H1 (cell line): ENCODE results near the gene HSDL2. TPM values are rescaled to one million over a fixed set of nuclear protein-coding genes. Genes with fewer than 3 reads are reported as not detected.
"Not testable (repeated sequence)": the region's sequence is repeated elsewhere in the genome, so short reads cannot be mapped to it uniquely, and the experiment has no call there.

Experiments
- CTCF ChIA-PET: fragments of 300-600 bp; sonication (Branson Sonifier 250); formaldehyde crosslinking; loops from one replicate; lab custom pipeline; 2021; ENCODE audit not compliant: partially characterized antibody; lab: Charles Lee
- POLR2A ChIA-PET: fragments of 300-600 bp; sonication (Branson Sonifier 250); formaldehyde crosslinking; loops from one replicate; lab custom pipeline; 2021; ENCODE audit warnings: inconsistent platforms; ENCODE audit not compliant: partially characterized antibody; lab: Charles Lee
- DNase-seq, 2 experiments: peaks; one replicate each; pipeline versions ENCODE4 v3.0.0 to v3.0.0-alpha.2; 2010 to 2022; ENCODE audit warnings: low spot score in 2 of 2, low read depth in 1 of 2, mixed read lengths in 1 of 2
- FAIRE-seq: peaks from 2 replicates; lab custom pipeline; 2011; peaks lifted over from hg19 to GRCh38; lab: Jason Lieb, UNC
- H2AFZ ChIP-seq: 2 replicates; pipeline ENCODE4 v1.8.1; 2012; ENCODE audit warnings: low read length, inconsistent platforms
- H2AK5ac ChIP-seq: 2 replicates; pipeline ENCODE4 v1.6.1; 2013; ENCODE audit warnings: low read depth, low read length
- H2BK120ac ChIP-seq: replicated peaks from 2 replicates; pipeline ENCODE3; 2013; ENCODE audit warnings: low read depth, low read length, inconsistent platforms
- H2BK12ac ChIP-seq: 2 replicates; pipeline ENCODE4 v1.6.1; 2013; ENCODE audit warnings: low read depth, low read length
- H2BK15ac ChIP-seq: 2 replicates; pipeline ENCODE4 v1.6.1; 2013; ENCODE audit warnings: low read length
- H2BK20ac ChIP-seq: 2 replicates; pipeline ENCODE4 v1.6.1; 2013; ENCODE audit warnings: low read length
- H2BK5ac ChIP-seq: 2 replicates; pipeline ENCODE4 v1.6.1; 2013; ENCODE audit warnings: low read depth, low read length
- H3K14ac ChIP-seq: 2 replicates; pipeline ENCODE4 v1.6.1; 2013; ENCODE audit warnings: inconsistent platforms; ENCODE audit not compliant: insufficient read length
- H3K18ac ChIP-seq: 2 replicates; pipeline ENCODE4 v1.6.1; 2013; ENCODE audit warnings: low read length; ENCODE audit errors: extremely low read depth
- H3K23ac ChIP-seq: 2 replicates; pipeline ENCODE4 v1.6.1; 2013; ENCODE audit warnings: inconsistent platforms; ENCODE audit not compliant: insufficient read length
- H3K23me2 ChIP-seq: 2 replicates; pipeline ENCODE4 v1.6.1; 2013; ENCODE audit warnings: low read depth, low read length
- H3K27ac ChIP-seq: 2 replicates; pipeline ENCODE4 v1.6.1; 2011; ENCODE audit warnings: low read depth, low read length, inconsistent platforms
- H3K27me3 ChIP-seq, 4 experiments: replicated peaks in 1 of 4; 1 replicate in 1 of 4; 2 replicates in 3 of 4; pipeline versions ENCODE4 v1.6.1 to v1.8.1; 2011 to 2013; ENCODE audit warnings: low read length in 3 of 4, mild to moderate bottlenecking in 3 of 4, inconsistent platforms in 2 of 4, mixed read lengths in 2 of 4, moderate library complexity in 1 of 4; ENCODE audit not compliant: control insufficient read depth in 3 of 4, insufficient read depth in 3 of 4; ENCODE audit errors: extremely low read depth in 1 of 4
- H3K36me3 ChIP-seq, 4 experiments: 2 replicates each; pipeline versions ENCODE4 v1.6.1 to v1.8.1; 2011 to 2013; ENCODE audit warnings: mild to moderate bottlenecking in 4 of 4, low read length in 3 of 4, moderate library complexity in 2 of 4, control low read depth in 1 of 4, inconsistent platforms in 1 of 4; ENCODE audit not compliant: insufficient read depth in 4 of 4, control insufficient read depth in 2 of 4
- H3K4ac ChIP-seq: replicated peaks from 2 replicates; pipeline ENCODE3; 2013; ENCODE audit warnings: low read length, low read depth, mixed read lengths, inconsistent platforms; ENCODE audit not compliant: insufficient read length
- H3K4me1 ChIP-seq, 4 experiments: replicated peaks in 1 of 4; 1 replicate in 1 of 4; 2 replicates in 3 of 4; pipeline versions ENCODE4 v1.6.1 to v1.8.1; 2011 to 2013; ENCODE audit warnings: low read length in 3 of 4, inconsistent platforms in 2 of 4, mixed read lengths in 1 of 4; ENCODE audit not compliant: insufficient read depth in 4 of 4, control insufficient read depth in 3 of 4
- H3K4me2 ChIP-seq, 2 experiments: 2 replicates each; pipeline versions ENCODE4 v1.6.1 to v1.8.1; 2011 to 2013; ENCODE audit warnings: low read depth in 2 of 2, low read length in 2 of 2, control low read depth in 1 of 2, inconsistent platforms in 1 of 2, mild to moderate bottlenecking in 1 of 2; ENCODE audit not compliant: insufficient read depth in 1 of 2
- H3K4me3 ChIP-seq, 4 experiments: fragments of 200-600, 300-600 bp in 1 of 4; sonication (generic), shearing (Covaris generic), sonication (Bioruptor Twin) in 1 of 4; 2 replicates each; pipeline versions ENCODE4 v1.5.1 to v1.8.1; 2011 to 2016; ENCODE audit warnings: low read length in 4 of 4, low read depth in 3 of 4, control low read depth in 2 of 4, inconsistent platforms in 2 of 4, mild to moderate bottlenecking in 2 of 4, mixed read lengths in 1 of 4, moderate library complexity in 1 of 4; ENCODE audit not compliant: insufficient read depth in 2 of 4; ENCODE audit errors: extremely low read depth in 1 of 4
- H3K56ac ChIP-seq: replicated peaks from 2 replicates; pipeline ENCODE3; 2013; ENCODE audit warnings: low read depth, mild to moderate bottlenecking, mixed read lengths, low read length, inconsistent platforms; ENCODE audit not compliant: insufficient read length
- H3K79me1 ChIP-seq: 2 replicates; pipeline ENCODE4 v1.6.1; 2013; ENCODE audit warnings: low read depth, low read length, control low read depth
- H3K79me2 ChIP-seq, 2 experiments: 2 replicates each; pipeline versions ENCODE4 v1.6.1 to v1.8.1; 2012 to 2013; ENCODE audit warnings: low read length in 2 of 2, mild to moderate bottlenecking in 2 of 2, inconsistent platforms in 1 of 2; ENCODE audit not compliant: insufficient read depth in 2 of 2, control insufficient read depth in 1 of 2
- H3K9ac ChIP-seq, 4 experiments: replicated peaks in 1 of 4; 1 replicate in 1 of 4; 2 replicates in 3 of 4; pipeline versions ENCODE4 v1.6.1 to v1.8.1; 2011 to 2013; ENCODE audit warnings: low read depth in 3 of 4, low read length in 3 of 4, control low read depth in 2 of 4, mild to moderate bottlenecking in 2 of 4, moderate library complexity in 2 of 4, inconsistent platforms in 1 of 4; ENCODE audit errors: extremely low read depth in 1 of 4
- H3K9me3 ChIP-seq, 2 experiments: 2 replicates each; pipeline versions ENCODE4 v1.6.1 to v1.8.1; 2012 to 2013; ENCODE audit warnings: mild to moderate bottlenecking in 2 of 2, moderate library complexity in 2 of 2, control low read depth in 1 of 2, inconsistent platforms in 1 of 2, low read depth in 1 of 2, low read length in 1 of 2, mixed read lengths in 1 of 2; ENCODE audit not compliant: insufficient read depth in 2 of 2
- H4K20me1 ChIP-seq, 2 experiments: replicated peaks in 1 of 2; 2 replicates each; pipeline versions ENCODE3 to v1.8.1; 2011 to 2013; ENCODE audit warnings: inconsistent platforms in 2 of 2, low read length in 2 of 2, mild to moderate bottlenecking in 1 of 2; ENCODE audit not compliant: insufficient read depth in 2 of 2, control insufficient read depth in 1 of 2
- H4K5ac ChIP-seq: 2 replicates; pipeline ENCODE4 v1.6.1; 2013; ENCODE audit warnings: low read length, low read depth, mixed read lengths, inconsistent platforms; ENCODE audit not compliant: insufficient read length
- H4K8ac ChIP-seq: 2 replicates; pipeline ENCODE4 v1.8.0; 2013; ENCODE audit warnings: mild to moderate bottlenecking, moderate library complexity, low read length, inconsistent platforms; ENCODE audit not compliant: insufficient read depth; ENCODE audit errors: extremely low read depth
- H4K91ac ChIP-seq: replicated peaks from 2 replicates; pipeline ENCODE3; 2013; ENCODE audit warnings: low read length, mixed read lengths, inconsistent platforms; ENCODE audit not compliant: insufficient read length
- BACH1 ChIP-seq: IDR thresholded peaks from 2 replicates; pipeline ENCODE4 v1.6.1; 2012; ENCODE audit warnings: low read length, improper control_type of control experiment
- CHD2 ChIP-seq: IDR thresholded peaks from 2 replicates; pipeline ENCODE4 v1.6.1; 2012; ENCODE audit warnings: low read length, improper control_type of control experiment
- JUN ChIP-seq: IDR thresholded peaks from 2 replicates; pipeline ENCODE4 v1.6.1; 2011; ENCODE audit warnings: low read depth, mild to moderate bottlenecking, improper control_type of control experiment, low read length
- RXRA ChIP-seq: IDR thresholded peaks from 2 replicates; pipeline ENCODE4 v1.6.1; 2011; ENCODE audit warnings: low read depth, mild to moderate bottlenecking, low read length, moderate library complexity; ENCODE audit not compliant: insufficient read depth
- SP4 ChIP-seq: IDR thresholded peaks from 2 replicates; pipeline ENCODE4 v1.6.1; 2012; ENCODE audit warnings: low read length, inconsistent platforms
- TAF7 ChIP-seq: optimal IDR thresholded peaks from 2 replicates; pipeline ENCODE3; 2011; ENCODE audit warnings: low read depth, mild to moderate bottlenecking, inconsistent platforms, low read length, moderate library complexity, borderline replicate concordance
- WGBS, 2 experiments: shearing (Covaris generic) in 1 of 2; methylation state at CpG; one replicate each; pipeline versions ENCODE4 v1.1.6 to v1.1.7; 2013 to 2015; ENCODE audit warnings: low lambda C conversion rate in 2 of 2, mixed read lengths in 2 of 2, inconsistent platforms in 1 of 2, low coverage in 1 of 2, missing lambda C conversion rate in 1 of 2; ENCODE audit not compliant: insufficient replicate concordance in 2 of 2, insufficient coverage in 1 of 2, insufficient read length in 1 of 2; ENCODE audit errors: extremely low coverage in 1 of 2, missing lambda C conversion rate in 1 of 2; 5-methylcytosine and 5-hydroxymethylcytosine counted together
- polyA plus RNA-seq, 7 experiments: library from polyadenylated mRNA; depleted of rRNA in 3 of 7; stranded (reverse) in 5 of 7; unstranded in 2 of 7; fragments of >200 nt in 5 of 7; fragments of 200-250 nt in 2 of 7; gene quantifications; 1 replicate in 5 of 7; 2 replicates in 1 of 7; 4 replicates in 1 of 7; pipeline versions ENCODE4 v1.2.1 to v1.2.3, GENCODE V29; 2011 to 2013; ENCODE audit warnings: missing spikeins in 2 of 7, mixed read lengths in 2 of 7
- total RNA-seq: library from RNA; stranded (reverse); fragmentation: NEBNext Ultra II Directional; extraction: Animal tissue kit (Norgen Biotek cat#: 25700); gene quantifications from 2 replicates; pipeline ENCODE4 v1.2.1, GENCODE V29; 2021
- TF ChIP-seq, protein P1 (sequence below): IDR thresholded peaks from 2 replicates; pipeline ENCODE4 v1.6.1; 2012; ENCODE audit warnings: low read length, inconsistent platforms

The HSDL2 gene
- total and polyA plus RNA-seq, 2 of the 8 experiments (the other 6 are each of a cell fraction or from before 2014, with no cell fraction given) = 6.6 to 15.4 TPM

DNA sequence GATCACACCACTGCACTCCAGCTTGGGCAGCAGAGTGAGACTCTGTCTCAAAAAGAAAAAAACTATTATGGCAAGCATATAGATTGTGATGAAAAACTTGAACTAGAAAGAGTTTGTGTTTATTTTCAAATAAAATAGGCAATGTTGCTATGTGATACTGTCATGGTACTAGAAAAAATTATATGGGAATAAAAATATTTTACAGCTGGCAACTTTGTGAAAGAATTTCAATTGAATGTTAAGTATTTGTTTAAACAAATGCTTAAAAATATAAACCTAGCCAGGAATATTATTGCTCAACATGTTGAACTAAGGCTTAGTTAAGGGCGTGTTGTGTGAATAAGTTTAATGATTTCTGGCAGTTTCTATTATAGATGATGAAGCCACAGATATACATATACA is 31.7 kb downstream of the HSDL2 start (continued):
- TF ChIP-seq JUN = no peak
- TF ChIP-seq SP4 = no peak
- TF ChIP-seq RXRA = no peak
- TF ChIP-seq CHD2 = no peak
- TF ChIP-seq TAF7 = no peak
- TF ChIP-seq, protein P1, sequence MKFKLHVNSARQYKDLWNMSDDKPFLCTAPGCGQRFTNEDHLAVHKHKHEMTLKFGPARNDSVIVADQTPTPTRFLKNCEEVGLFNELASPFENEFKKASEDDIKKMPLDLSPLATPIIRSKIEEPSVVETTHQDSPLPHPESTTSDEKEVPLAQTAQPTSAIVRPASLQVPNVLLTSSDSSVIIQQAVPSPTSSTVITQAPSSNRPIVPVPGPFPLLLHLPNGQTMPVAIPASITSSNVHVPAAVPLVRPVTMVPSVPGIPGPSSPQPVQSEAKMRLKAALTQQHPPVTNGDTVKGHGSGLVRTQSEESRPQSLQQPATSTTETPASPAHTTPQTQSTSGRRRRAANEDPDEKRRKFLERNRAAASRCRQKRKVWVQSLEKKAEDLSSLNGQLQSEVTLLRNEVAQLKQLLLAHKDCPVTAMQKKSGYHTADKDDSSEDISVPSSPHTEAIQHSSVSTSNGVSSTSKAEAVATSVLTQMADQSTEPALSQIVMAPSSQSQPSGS = no peak
- no peak for TF ChIP-seq BACH1

DNA sequence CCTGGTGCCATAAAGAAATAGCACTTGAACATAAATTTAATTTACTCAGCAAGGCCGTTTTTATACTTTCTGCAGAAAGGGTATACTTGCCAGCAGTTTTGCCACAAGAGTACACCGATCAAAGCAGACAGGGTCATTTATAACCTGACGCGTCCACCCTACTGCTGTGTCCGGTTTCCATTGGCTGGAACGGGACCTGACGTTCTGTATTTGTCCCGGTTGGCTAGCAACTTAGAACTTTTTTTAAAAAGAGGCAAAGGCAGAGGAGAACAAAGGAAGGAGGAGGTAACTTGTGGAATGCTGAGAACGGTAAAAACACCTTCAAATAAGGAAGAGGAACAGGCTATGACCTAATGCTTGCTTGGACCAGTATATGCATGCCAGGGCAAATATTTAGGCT is 33.8 kb downstream of the HSDL2 start:
- H3K79me2 ChIP-seq, DNase-seq, H3K56ac ChIP-seq, H3K4me1 ChIP-seq, FAIRE-seq, H4K8ac ChIP-seq, H2AFZ ChIP-seq, H3K4ac ChIP-seq, H3K9ac ChIP-seq, H2BK120ac ChIP-seq, H3K4me2 ChIP-seq, H3K36me3 ChIP-seq, H3K14ac ChIP-seq, H3K27me3 ChIP-seq, H3K23me2 ChIP-seq, H2BK15ac ChIP-seq, H3K27ac ChIP-seq, H3K79me1 ChIP-seq, H4K20me1 ChIP-seq, H2BK12ac ChIP-seq, H3K4me3 ChIP-seq, H3K18ac ChIP-seq, POLR2A ChIA-PET, H3K23ac ChIP-seq, H4K5ac ChIP-seq, H2BK20ac ChIP-seq, H2BK5ac ChIP-seq, H4K91ac ChIP-seq, H2AK5ac ChIP-seq, H3K9me3 ChIP-seq: not testable (repeated sequence)
- WGBS, 2 experiments = 89% methylated on average over 8 of the region's 9 CpGs; no CpG with 5 or more reads in 1 of the 2 experiments
- CTCF ChIA-PET = interaction anchor here (0.7 kb wide), 1 partner anchor 9 kb away, joined by 3 read pairs; no protein-coding TSS in a partner anchor
